SK-N-SH treated with all-trans-retinoic acid at 6 μM for 48 hours (cell line): ENCODE data around the gene ITM2C.

Experiments
- ARNTL ChIP-seq: fragments of 450-650 bp; formaldehyde crosslinking; IDR thresholded peaks from 2 replicates; pipeline ENCODE4 v1.5.0; 2020; ENCODE audit warnings: low read depth, mild to moderate bottlenecking, moderate library complexity, borderline replicate concordance
- CSDC2 ChIP-seq: fragments of 250-450 bp; sonication (Bioruptor Pico); IDR thresholded peaks from 2 replicates; pipeline ENCODE4 v1.5.0; 2020; ENCODE audit warnings: mild to moderate bottlenecking, moderate library complexity
- CSRNP3 ChIP-seq: fragments of 250-450 bp; sonication (Bioruptor Pico); IDR thresholded peaks from 2 replicates; pipeline ENCODE4 v1.5.1; 2021; ENCODE audit warnings: mild to moderate bottlenecking, moderate library complexity
- PPARA ChIP-seq: fragments of 250-450 bp; sonication (Bioruptor Pico); IDR thresholded peaks from 2 replicates; pipeline ENCODE4 v1.5.0; 2020; ENCODE audit warnings: mild to moderate bottlenecking, borderline replicate concordance
- RARB ChIP-seq: fragments of 250-450 bp; sonication (Bioruptor Pico); IDR thresholded peaks from 2 replicates; pipeline ENCODE4 v1.8.0; 2021; ENCODE audit warnings: mild to moderate bottlenecking, moderate library complexity
- ZNF565 ChIP-seq: fragments of 450-650 bp; formaldehyde crosslinking; conservative IDR thresholded peaks from 2 replicates; pipeline ENCODE4 v1.5.0; 2020; ENCODE audit warnings: low read depth, mild to moderate bottlenecking, moderate library complexity
- ZNF8 ChIP-seq: fragments of 450-650 bp; formaldehyde crosslinking; IDR thresholded peaks from 2 replicates; pipeline ENCODE4 v1.5.0; 2020; ENCODE audit warnings: mild to moderate bottlenecking, moderate library complexity

- TF ChIP-seq CSRNP3 (CRISPR knock-in tag) (no peak), ZNF565 (CRISPR knock-in tag) (no peak), RARB (no peak), ZNF8 (CRISPR knock-in tag) (no peak), ARNTL (CRISPR knock-in tag) (no peak), PPARA (no peak), CSDC2 (CRISPR knock-in tag) (no peak)
Observed at GRCh38 chr2:230927711-230928341, 63.1 kb downstream of the ITM2C start.
